SK-N-DZ (cell line): ENCODE data around the gene KRTAP24-1.

Source experiments
- DNase-seq: peaks from one replicate; pipeline ENCODE4 v3.0.0-alpha.2; 2015; ENCODE audit warnings: low spot score

Gene KRTAP24-1

GRCh38 chr21:30234643-30235042, 48.1 kb downstream of the KRTAP24-1 start:
- no peak for DNase-seq

DNA sequence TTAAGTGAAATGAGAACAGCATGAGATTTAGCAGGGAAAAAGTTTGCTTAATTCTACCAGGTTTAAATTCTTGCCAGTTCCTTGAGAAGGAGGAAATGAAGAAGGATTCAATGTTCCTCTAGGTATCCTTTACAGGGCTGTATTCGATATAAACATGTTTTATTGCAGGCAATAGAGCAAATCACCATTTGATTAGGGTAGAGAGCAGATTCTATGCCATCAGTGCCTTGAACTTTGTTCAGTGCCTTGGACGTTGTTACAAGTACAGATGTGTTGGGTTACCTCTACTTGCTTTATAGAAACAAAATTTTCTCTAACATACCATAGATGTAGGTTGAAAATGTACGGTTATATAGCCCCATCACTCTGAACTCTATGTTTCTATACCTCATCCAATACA, 48.7 kb downstream of the KRTAP24-1 start:
- no peak for DNase-seq

DNA sequence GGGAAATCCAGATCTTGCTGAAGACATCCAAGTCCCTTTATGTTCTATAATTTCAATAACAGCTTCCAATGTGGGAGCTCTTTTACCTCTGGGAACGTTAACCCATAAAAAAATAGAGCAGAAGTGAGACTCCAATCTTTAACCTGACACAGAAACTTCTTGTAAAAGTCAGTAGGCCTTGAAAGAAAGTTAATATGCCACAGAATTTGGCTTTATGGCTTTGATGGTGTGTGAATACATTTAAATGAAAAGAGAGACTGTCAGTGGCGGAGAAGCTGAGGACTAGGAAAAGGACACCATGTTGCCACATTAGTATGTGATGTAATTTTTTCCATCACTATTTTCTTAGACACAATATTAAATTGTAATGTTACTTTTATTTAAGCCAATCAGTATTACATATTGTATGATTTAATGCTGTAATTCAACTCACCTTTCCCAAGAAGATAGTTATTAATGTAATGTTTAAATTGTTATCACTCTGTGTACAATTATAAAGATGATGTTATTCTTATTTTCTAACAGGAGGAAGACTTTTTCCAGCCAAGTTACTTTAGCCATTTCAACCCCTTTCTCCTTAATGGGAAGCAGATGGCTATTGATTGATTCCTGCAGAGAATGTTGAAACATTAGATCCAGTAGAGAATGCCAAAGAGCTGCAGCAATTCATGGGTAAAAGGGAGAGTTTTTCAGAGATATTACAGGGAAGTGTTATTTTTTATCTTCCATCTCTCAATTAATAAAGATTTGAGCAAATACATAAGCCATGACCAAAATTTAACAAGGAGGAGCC, 49.3 kb downstream of the KRTAP24-1 start:
- DNase-seq, result no peak

- DNase-seq, result no peak
These were observed 50.7 kb downstream of the KRTAP24-1 start for GRCh38 chr21:30232011-30232410.
